CD4-positive, alpha-beta T cell treated with Interleukin-21 for 1 hour (primary cell): Measurements from ENCODE around the gene TRIM8.

Experiments
- DNase-seq: peaks from one replicate; pipeline ENCODE4 v3.0.0-alpha.2; 2020

The TRIM8 gene

GRCh38 chr10:102705531-102705930, 61.3 kb downstream of the TRIM8 start:
- no peak for DNase-seq
